HepG2 (cell line): ENCODE results near the gene TSPAN18. TPM values are rescaled to one million over a fixed set of nuclear protein-coding genes. Genes with fewer than 3 reads are reported as not detected.

ENCODE experiments used
- HMG20B ChIP-seq: conservative IDR thresholded peaks from 2 replicates; pipeline ENCODE4 v1.6.1; 2016; ENCODE audit warnings: missing genetic modification reagents, missing compliant biosample characterization
- MZF1 ChIP-seq: sonication (generic); formaldehyde crosslinking; IDR thresholded peaks from 2 replicates; pipeline ENCODE4 v1.8.1; 2023; ENCODE audit warnings: mild to moderate bottlenecking, missing genetic modification reagents, borderline replicate concordance
- PITX1 ChIP-seq: sonication (generic); formaldehyde crosslinking; IDR thresholded peaks from 2 replicates; pipeline ENCODE4 v1.5.1; 2020; ENCODE audit warnings: mild to moderate bottlenecking, missing genetic modification reagents
- RBFOX2 ChIP-seq: fragments of 200-400 bp; formaldehyde crosslinking; IDR thresholded peaks from 2 replicates; pipeline ENCODE4 v1.6.1; 2017; ENCODE audit warnings: low read depth, mild to moderate bottlenecking, low read length
- TSC22D2 ChIP-seq: sonication (generic); formaldehyde crosslinking; IDR thresholded peaks from 2 replicates; pipeline ENCODE4 v1.5.1; 2020; ENCODE audit warnings: missing genetic modification reagents, mild to moderate bottlenecking, borderline replicate concordance
- ZNF253 ChIP-seq: sonication (generic); formaldehyde crosslinking; IDR thresholded peaks from 2 replicates; pipeline ENCODE4 v1.8.0; 2022; ENCODE audit warnings: mild to moderate bottlenecking, missing genetic modification reagents, borderline replicate concordance
- polyA plus RNA-seq, 8 experiments: library from polyadenylated mRNA; depleted of rRNA in 3 of 8; stranded (reverse) in 7 of 8; unstranded in 1 of 8; fragments of >200 nt; fragmentation: Illumina TruSeq in 4 of 8; extraction: Trizol in 4 of 8; gene quantifications; 2 replicates each; pipeline versions ENCODE4 v1.2.1 to v1.2.3, GENCODE V29; 2011 to 2016; ENCODE audit warnings: low read depth in 4 of 8, missing spikeins in 1 of 8, mixed read lengths in 1 of 8; ENCODE audit not compliant: insufficient read depth in 1 of 8
- total RNA-seq, 5 experiments: library from RNA; depleted of rRNA; stranded (reverse); fragments of >200 nt; fragmentation: Illumina TruSeq; extraction: Trizol; gene quantifications; 2 replicates each; pipeline ENCODE4 v1.2.3, GENCODE V29; 2016; ENCODE audit warnings: low read depth in 1 of 5
- TF ChIP-seq, protein P1 (sequence below): sonication (generic); formaldehyde crosslinking; IDR thresholded peaks from 2 replicates; pipeline ENCODE4 v1.9.0; 2021; ENCODE audit warnings: missing genetic modification reagents, mild to moderate bottlenecking, borderline replicate concordance
- TF ChIP-seq, protein P2 (sequence below): sonication (generic); formaldehyde crosslinking; IDR thresholded peaks from 2 replicates; pipeline ENCODE4 v1.8.1; 2022; ENCODE audit warnings: mild to moderate bottlenecking, missing genetic modification reagents
- TF ChIP-seq, protein P3 (sequence below): sonication (generic); formaldehyde crosslinking; IDR thresholded peaks from 2 replicates; pipeline ENCODE4 v1.5.0; 2020; ENCODE audit warnings: missing genetic modification reagents

The TSPAN18 gene
- total and polyA plus RNA-seq, 2 of the 13 experiments (the other 11 are each of a cell fraction or from before 2014, with no cell fraction given): not detected

DNA sequence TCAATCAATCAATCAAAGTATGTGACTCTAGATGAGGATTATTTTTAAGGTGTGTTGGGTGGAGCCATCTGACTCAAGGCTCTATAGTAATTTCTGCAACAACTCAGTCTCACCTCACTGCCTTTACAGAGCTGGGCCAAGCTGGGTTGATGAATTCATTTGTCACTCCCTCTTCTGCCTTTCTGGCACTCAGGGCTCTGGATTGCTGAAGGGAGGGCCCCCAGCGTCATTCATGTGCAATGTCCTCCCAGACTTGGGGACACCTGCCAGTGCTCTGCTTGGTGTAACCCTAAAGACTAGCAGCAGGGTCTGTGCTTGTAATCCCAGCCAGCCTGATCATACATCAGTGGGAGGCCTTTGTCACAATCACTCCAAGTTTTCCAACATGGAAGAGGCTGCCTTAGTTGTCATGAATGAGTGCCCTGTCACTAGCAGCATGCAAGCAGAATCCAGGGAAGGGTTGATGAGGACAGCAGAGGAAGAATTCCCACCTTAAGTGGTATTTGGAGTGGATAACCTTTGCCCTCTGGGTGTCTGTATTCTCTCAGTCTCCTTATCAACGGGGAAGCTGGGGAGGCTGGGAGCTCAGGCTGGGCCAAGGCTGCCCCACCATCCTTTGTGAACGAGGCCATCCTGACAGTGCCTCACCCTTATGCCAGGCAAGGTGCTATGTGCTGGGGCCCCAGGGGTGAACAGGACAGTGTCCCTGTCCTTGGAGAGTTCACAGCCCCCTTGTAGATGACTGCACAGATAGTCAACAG, 225.9 kb downstream of the TSPAN18 start (continued):
- TF ChIP-seq, protein P1, sequence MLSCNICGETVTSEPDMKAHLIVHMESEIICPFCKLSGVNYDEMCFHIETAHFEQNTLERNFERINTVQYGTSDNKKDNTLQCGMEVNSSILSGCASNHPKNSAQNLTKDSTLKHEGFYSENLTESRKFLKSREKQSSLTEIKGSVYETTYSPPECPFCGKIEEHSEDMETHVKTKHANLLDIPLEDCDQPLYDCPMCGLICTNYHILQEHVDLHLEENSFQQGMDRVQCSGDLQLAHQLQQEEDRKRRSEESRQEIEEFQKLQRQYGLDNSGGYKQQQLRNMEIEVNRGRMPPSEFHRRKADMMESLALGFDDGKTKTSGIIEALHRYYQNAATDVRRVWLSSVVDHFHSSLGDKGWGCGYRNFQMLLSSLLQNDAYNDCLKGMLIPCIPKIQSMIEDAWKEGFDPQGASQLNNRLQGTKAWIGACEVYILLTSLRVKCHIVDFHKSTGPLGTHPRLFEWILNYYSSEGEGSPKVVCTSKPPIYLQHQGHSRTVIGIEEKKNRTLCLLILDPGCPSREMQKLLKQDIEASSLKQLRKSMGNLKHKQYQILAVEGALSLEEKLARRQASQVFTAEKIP (CRISPR knock-in tag): no peak
- no peak for TF ChIP-seq PITX1 (CRISPR knock-in tag)
- TF ChIP-seq MZF1 (CRISPR knock-in tag): no peak
- TF ChIP-seq, protein P2, sequence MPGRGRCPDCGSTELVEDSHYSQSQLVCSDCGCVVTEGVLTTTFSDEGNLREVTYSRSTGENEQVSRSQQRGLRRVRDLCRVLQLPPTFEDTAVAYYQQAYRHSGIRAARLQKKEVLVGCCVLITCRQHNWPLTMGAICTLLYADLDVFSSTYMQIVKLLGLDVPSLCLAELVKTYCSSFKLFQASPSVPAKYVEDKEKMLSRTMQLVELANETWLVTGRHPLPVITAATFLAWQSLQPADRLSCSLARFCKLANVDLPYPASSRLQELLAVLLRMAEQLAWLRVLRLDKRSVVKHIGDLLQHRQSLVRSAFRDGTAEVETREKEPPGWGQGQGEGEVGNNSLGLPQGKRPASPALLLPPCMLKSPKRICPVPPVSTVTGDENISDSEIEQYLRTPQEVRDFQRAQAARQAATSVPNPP (CRISPR knock-in tag): no peak
- no peak for TF ChIP-seq TSC22D2 (CRISPR knock-in tag)
- TF ChIP-seq, protein P3, sequence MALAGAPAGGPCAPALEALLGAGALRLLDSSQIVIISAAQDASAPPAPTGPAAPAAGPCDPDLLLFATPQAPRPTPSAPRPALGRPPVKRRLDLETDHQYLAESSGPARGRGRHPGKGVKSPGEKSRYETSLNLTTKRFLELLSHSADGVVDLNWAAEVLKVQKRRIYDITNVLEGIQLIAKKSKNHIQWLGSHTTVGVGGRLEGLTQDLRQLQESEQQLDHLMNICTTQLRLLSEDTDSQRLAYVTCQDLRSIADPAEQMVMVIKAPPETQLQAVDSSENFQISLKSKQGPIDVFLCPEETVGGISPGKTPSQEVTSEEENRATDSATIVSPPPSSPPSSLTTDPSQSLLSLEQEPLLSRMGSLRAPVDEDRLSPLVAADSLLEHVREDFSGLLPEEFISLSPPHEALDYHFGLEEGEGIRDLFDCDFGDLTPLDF (CRISPR knock-in tag): no peak
- TF ChIP-seq HMG20B: no peak
- TF ChIP-seq RBFOX2: no peak
- no peak for TF ChIP-seq ZNF253 (CRISPR knock-in tag)
